ENCODE data around the gene RSPH9. TPM values are rescaled to one million over a fixed set of nuclear protein-coding genes. Genes with fewer than 3 reads are reported as not detected.

Gene RSPH9
- total RNA-seq, result under 1 TPM; 0.33 to 0.69 TPM

DNA sequence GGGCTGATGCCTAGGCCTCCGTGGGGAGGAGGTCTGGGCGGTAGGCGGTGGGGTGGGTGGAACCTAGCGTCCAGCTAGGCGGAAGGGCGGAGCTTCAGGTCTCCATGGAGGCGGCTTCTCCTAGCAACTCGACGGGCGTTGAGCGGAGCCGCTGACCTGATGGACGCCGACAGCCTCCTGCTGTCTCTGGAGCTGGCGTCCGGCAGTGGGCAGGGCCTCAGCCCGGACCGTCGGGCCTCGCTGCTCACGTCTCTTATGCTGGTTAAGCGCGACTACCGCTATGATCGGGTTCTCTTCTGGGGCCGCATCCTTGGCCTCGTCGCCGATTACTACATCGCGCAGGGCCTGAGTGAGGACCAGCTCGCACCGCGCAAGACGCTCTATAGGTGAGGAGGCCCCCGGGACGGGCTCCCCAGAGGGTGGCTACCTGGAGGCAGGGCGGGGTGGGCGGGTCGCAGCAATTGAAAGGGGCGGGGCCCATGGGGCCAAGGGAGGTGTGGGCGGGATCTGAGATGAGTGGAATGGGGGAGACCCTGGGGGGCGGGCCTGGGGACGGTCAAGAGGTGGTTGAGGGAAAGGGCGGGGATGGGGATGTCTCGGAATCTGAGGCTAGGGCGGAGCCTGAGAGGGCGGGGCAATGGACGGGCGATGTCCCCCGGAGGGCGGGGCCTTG is at the start of gene RSPH9:
Gene RSPH9, plus strand, starts transcription at position 97 of the 673 bp plus-strand sequence. Its CDS starts 63 bp downstream, at position 160.

DNA sequence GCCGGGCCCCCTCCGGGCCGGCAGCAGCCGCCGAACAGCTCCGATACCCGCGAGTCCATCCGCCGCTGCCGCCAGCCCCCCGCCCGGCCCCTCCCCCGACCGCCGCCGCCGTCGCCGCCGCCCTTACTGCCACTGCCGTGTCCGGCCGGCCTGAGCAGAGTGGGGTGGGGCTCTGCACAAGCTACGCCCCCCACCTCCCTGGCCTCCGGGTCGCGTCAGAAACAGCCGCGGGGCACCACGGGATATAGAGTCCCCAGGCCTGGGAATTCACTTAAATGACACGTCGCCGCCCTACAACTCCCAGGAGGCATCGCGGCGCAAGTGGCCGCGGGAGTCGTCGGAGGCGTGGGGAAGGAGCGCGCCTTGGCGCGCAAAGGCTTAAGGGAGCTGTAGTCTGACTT is 15.7 kb upstream of the RSPH9 start, which contains the start of gene GTPBP2:
Gene GTPBP2, minus strand, starts transcription at position 161 of the 401 bp plus-strand sequence. Its CDS starts 102 bp downstream, at position 59.

DNA sequence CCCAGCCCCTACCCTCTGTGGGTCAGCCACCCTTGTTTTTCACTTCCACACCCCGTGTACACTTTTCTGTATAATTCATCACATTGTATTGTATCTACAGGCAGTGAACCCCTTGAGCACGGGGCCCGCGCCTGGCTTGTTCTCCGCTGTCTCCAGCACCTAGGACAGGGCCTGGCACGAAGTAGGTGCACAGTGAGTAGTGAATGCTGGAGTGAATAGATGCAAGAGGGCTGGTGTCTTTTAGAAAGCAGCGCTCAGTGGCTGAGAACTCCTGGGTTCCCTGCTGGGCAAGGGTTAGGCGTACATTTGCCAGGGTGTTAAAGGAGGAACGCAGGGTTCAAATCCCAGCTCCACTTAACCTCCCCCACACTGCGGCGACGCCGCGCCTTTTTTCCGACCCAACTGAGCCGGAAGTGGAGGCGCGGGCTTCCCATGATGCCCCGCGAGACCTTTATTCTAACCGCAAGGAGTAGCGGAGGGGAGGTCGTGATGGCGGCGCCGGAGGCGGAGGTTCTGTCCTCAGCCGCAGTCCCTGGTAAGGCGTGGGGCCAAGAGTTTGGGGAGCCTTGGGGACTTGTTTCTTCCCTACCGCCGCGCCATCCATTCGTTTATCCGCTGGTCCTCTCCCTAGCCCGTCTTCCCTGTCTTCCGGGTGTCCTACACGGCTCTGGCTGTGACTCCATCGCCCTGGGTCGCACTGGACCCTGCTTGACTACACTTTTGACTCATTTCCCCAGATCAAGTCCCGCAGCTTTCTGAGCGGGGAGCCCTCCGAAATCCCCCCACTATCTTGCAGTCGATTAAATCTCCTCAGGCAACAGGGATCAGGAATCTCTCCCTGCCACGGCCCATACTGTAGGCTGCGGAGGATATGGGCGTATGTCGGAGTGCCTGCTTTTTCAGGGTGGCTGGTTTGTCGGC is 9.2 kb upstream of the RSPH9 start, which contains the start of gene MAD2L1BP:
Gene MAD2L1BP, plus strand, starts transcription at position 454 of the 921 bp plus-strand sequence. Its CDS starts 36 bp downstream, at position 490.

GRCh38 chr6:43687437-43688347 is 42.9 kb downstream of the RSPH9 start, which contains the start of gene MRPS18A:
MRPS18A (minus strand) TSS chr6:43687791; CDS start chr6:43687779, 12 bp downstream.

Other genes with a start within 250 kb of the RSPH9 start
- 10 to 100 TPM; 25.8 to 32.6 TPM for gene ABCC10, start 217.5 kb upstream of the RSPH9 start, total RNA-seq
- gene DLK2, start 189.5 kb upstream of the RSPH9 start, total RNA-seq, result not detected
- 10 to 100 TPM; 10.7 to 13.3 TPM for gene TJAP1, start 167.5 kb upstream of the RSPH9 start, total RNA-seq
- gene LRRC73, start 134.7 kb upstream of the RSPH9 start, total RNA-seq, result under 1 TPM; under 0.01 to 0.34 TPM
- 10 to 100 TPM; 59.6 to 61.3 TPM for gene YIPF3, start 128.1 kb upstream of the RSPH9 start, total RNA-seq
- gene POLR1C, start 127.9 kb upstream of the RSPH9 start, total RNA-seq, result 10 to 100 TPM; 24.4 to 56.9 TPM
- 100 to 1,000 TPM in 1 of 2 donors, 10 to 100 TPM in 1; 29.6 to 137 TPM for gene XPO5, start 69.0 kb upstream of the RSPH9 start, total RNA-seq
- gene POLH, start 68.9 kb upstream of the RSPH9 start, total RNA-seq, result 10 to 100 TPM; 14.5 to 18.0 TPM
- 10 to 100 TPM; 65.7 to 67.9 TPM for gene GTPBP2, start 15.8 kb upstream of the RSPH9 start, total RNA-seq
- 10 to 100 TPM; 84.3 to 98.2 TPM for gene MAD2L1BP, start 9.2 kb upstream of the RSPH9 start, total RNA-seq
- 10 to 100 TPM; 46.8 to 69.9 TPM for gene MRPS18A, start 42.8 kb downstream of the RSPH9 start, total RNA-seq
- gene VEGFA, start 125.2 kb downstream of the RSPH9 start, total RNA-seq, result 10 to 100 TPM in 1 of 2 donors, 1 to 10 TPM in 1; 9.6 to 17.0 TPM